ENCODE data around the gene OR2C1. TPM values are rescaled to one million over a fixed set of nuclear protein-coding genes. Genes with fewer than 3 reads are reported as not detected.

OR2C1 gene
- total and polyA plus RNA-seq, 3 donors from 2014 or later = 0.30 to 0.68 (median 0.39) TPM

DNA sequence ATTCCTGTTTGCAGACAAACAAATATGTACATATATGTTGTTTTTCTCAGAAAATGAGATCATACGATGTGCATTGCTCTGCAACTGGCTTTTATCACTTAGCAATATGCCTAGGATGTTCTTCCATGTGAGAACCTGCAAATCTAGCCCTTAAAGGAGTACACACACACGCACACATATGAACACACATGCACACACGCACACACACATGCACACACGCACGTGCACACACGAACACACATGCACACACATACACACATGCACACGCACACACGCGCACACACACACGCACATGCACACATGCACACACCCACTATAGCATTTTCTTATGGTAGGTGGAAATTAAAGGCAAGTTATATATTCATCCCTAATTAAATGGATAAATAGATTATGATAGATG is 8.1 kb upstream of the OR2C1 start:
- 51 to 57% methylated on average over 10 of the region's 10 CpGs for WGBS, 2 donors
- TF ChIP-seq POLR2A (IDR thresholded peaks at IDR 0.05) = no peak
- TF ChIP-seq, protein P1, sequence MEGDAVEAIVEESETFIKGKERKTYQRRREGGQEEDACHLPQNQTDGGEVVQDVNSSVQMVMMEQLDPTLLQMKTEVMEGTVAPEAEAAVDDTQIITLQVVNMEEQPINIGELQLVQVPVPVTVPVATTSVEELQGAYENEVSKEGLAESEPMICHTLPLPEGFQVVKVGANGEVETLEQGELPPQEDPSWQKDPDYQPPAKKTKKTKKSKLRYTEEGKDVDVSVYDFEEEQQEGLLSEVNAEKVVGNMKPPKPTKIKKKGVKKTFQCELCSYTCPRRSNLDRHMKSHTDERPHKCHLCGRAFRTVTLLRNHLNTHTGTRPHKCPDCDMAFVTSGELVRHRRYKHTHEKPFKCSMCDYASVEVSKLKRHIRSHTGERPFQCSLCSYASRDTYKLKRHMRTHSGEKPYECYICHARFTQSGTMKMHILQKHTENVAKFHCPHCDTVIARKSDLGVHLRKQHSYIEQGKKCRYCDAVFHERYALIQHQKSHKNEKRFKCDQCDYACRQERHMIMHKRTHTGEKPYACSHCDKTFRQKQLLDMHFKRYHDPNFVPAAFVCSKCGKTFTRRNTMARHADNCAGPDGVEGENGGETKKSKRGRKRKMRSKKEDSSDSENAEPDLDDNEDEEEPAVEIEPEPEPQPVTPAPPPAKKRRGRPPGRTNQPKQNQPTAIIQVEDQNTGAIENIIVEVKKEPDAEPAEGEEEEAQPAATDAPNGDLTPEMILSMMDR (IDR thresholded peaks at IDR 0.05) = no peak
- H3K9me3 ChIP-seq = no peaks in the 10 kb centered on the region
- intact Hi-C loops (cut with DNase I; ENCODE audit: low total_unique reads) = no loop called here
- no peaks in the 10 kb centered on the region for H3K36me3 ChIP-seq (ENCODE audit: low read depth, missing control alignments)
- H3K4me1 ChIP-seq = no peaks in the 10 kb centered on the region
- DNase-seq = no peak
- H3K27ac ChIP-seq = no peak overlapping the region
- no peak overlapping the region for H3K4me3 ChIP-seq
- no peaks in the 10 kb centered on the region for H3K27me3 ChIP-seq

DNA sequence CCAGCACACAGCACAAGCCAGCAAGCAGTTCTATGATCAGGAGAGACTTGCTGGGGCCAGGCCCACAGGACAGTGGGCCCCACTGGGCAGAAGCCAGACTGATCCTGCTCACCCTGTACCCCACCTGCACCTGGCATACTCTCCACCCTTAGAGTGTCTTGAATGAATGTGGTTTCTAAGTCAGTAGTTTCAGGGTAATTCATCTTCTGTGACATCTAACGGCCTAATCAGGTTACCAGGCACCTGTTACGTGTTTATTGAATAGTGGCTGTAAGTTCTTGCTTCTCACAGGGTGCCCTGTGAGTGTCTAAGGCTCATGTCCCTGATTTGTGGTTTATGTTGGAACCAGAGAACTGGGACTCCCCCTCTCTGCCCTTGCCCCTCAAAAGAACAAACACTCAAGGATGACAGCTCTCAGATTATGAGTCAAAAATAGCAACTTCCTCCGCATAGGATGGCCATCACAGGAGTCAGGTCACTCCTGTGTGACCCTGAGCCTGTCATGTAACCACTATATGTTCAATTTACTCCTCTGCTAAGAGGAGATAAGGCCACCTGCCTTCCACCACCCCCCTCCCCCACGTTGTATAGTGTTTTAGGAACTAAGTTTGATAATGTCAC is 7.0 kb upstream of the OR2C1 start:
- H3K27ac ChIP-seq = no peak overlapping the region
- no peak overlapping the region for H3K4me3 ChIP-seq
- no peaks in the 10 kb centered on the region for H3K9me3 ChIP-seq
- TF ChIP-seq, protein P1 (IDR thresholded peaks at IDR 0.05) = no peak
- no peak for TF ChIP-seq POLR2A (IDR thresholded peaks at IDR 0.05)
- H3K36me3 ChIP-seq (ENCODE audit: low read depth, missing control alignments) = no peaks in the 10 kb centered on the region
- no peaks in the 10 kb centered on the region for H3K4me1 ChIP-seq
- no peaks in the 10 kb centered on the region for H3K27me3 ChIP-seq
- intact Hi-C loops (cut with DNase I; ENCODE audit: low total_unique reads) = no loop called here
- WGBS, 2 donors = 35 to 51% methylated on average over 4 of the region's 4 CpGs
- no peak for DNase-seq

DNA sequence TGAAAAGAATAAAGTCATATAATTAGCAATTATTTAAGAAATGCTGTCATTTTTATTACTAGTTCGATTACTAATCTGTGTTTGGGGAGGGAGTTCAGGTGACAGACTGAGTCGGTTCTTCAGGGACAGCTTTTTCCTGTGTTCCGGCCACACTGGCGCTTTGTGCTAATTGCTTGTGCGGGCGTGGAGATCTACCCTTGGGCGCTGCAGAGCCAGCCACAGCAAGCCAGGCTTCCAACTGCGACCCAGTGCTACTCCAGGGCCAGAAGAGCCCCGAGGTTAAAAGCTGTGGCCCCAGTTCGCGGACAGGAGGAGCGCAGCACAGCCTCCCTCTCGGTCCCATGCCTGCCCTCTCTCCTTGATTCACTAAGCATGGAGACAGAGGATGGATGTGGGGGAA is 6.5 kb upstream of the OR2C1 start:
- intact Hi-C loops (cut with DNase I; ENCODE audit: low total_unique reads) = no loop called here
- Histone ChIP-seq H3K9me3 (no peaks in the 10 kb centered on the region), H3K27ac (no peak overlapping the region), H3K36me3 (ENCODE audit: low read depth, missing control alignments) (no peaks in the 10 kb centered on the region), H3K27me3 (no peaks in the 10 kb centered on the region), H3K4me1 (no peaks in the 10 kb centered on the region), H3K4me3 (no peak overlapping the region)
- 61 to 64% methylated on average over 8 to 13 of the region's 13 CpGs for whole genome bisulfite sequencing, 2 donors
- DNase-seq = no peak
- TF ChIP-seq, protein P1 (IDR thresholded peaks at IDR 0.05) = no peak
- TF ChIP-seq POLR2A (IDR thresholded peaks at IDR 0.05) = no peak

DNA sequence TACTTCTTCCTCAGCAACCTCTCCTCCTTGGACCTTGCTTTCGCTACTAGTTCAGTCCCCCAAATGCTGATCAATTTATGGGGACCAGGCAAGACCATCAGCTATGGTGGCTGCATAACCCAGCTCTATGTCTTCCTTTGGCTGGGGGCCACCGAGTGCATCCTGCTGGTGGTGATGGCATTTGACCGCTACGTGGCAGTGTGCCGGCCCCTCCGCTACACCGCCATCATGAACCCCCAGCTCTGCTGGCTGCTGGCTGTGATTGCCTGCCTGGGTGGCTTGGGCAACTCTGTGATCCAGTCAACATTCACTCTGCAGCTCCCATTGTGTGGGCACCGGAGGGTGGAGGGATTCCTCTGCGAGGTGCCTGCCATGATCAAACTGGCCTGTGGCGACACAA is 429 bp downstream of the OR2C1 start:
- intact Hi-C loops (cut with DNase I; ENCODE audit: low total_unique reads) = no loop called here
- Histone ChIP-seq H3K36me3 (ENCODE audit: low read depth, missing control alignments) (no peaks in the 10 kb centered on the region), H3K27me3 (no peaks in the 10 kb centered on the region), H3K4me3 (no peak overlapping the region), H3K9me3 (no peaks in the 10 kb centered on the region), H3K27ac (no peak overlapping the region), H3K4me1 (no peaks in the 10 kb centered on the region)
- DNase-seq = no peak
- TF ChIP-seq, protein P1 (IDR thresholded peaks at IDR 0.05) = no peak
- TF ChIP-seq POLR2A (IDR thresholded peaks at IDR 0.05) = no peak
- 83 to 92% methylated on average over 10 of the region's 10 CpGs for WGBS, 2 donors

DNA sequence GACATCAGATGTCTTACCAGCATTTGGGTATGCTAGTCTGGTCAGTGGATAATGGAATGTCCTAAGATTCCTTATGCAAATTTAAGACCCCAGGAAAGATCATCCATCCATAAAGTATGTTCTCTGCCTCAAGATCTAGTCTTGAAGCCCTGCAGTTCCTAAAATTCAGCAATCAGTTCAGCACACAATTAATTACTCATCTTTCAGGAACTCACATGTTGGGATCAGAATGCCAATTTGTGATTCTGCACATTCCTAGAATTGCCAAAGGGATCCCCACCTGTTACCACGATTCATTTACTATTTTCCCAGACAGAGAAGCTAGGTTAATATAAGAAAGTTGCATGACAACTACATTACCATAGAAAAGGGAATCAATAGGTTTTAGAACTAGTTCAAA is 3.2 kb downstream of the OR2C1 start:
- no peak for TF ChIP-seq POLR2A (IDR thresholded peaks at IDR 0.05)
- TF ChIP-seq, protein P1 (IDR thresholded peaks at IDR 0.05) = no peak
- DNase-seq = no peak
- Histone ChIP-seq H3K9me3 (no peaks in the 10 kb centered on the region), H3K36me3 (ENCODE audit: low read depth, missing control alignments) (no peaks in the 10 kb centered on the region), H3K27me3 (no peaks in the 10 kb centered on the region), H3K4me3 (no peak overlapping the region), H3K27ac (no peak overlapping the region), H3K4me1 (no peaks in the 10 kb centered on the region)
- intact Hi-C loops (cut with DNase I; ENCODE audit: low total_unique reads) = no loop called here
- WGBS, 2 donors = 3 to 23% methylated on average over 1 of the region's 1 CpG
